AG09319 (cell line): ENCODE measurements around the gene AFG3L2.
"Not testable (repeated sequence)": the region's sequence is repeated elsewhere in the genome, so short reads cannot be mapped to it uniquely, and the experiment has no call there.

Source experiments
- DNase-seq: peaks from one replicate; pipeline ENCODE4 v3.0.0-alpha.2; 2010; ENCODE audit warnings: low read depth; ENCODE audit errors: extremely low read depth
- CTCF ChIP-seq: IDR thresholded peaks from 2 replicates; pipeline ENCODE4 v1.5.1; 2011; ENCODE audit warnings: low read depth, mild to moderate bottlenecking, inconsistent platforms, low read length, moderate library complexity

Gene AFG3L2

DNA sequence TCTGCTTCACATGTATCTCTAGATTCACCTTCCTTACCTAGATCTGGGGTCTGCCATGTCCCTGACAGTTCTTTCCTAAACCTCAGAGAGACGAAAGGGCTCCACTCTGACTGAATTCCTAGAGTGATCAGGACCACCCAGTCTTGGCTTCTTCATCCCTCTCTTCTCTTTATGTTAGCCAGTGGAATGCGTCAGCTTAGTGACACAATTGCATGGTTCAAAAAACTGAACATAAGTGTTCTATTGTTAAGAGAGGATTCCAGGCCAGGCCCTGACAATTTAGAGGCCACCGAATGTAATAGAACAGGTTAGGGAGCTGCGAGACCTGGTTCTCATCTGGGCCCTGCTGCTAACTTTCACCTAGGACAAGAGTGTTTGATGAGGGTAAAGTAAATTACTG, 40.7 kb upstream of the AFG3L2 start:
- TF ChIP-seq CTCF: no peak
- no peak for DNase-seq

DNA sequence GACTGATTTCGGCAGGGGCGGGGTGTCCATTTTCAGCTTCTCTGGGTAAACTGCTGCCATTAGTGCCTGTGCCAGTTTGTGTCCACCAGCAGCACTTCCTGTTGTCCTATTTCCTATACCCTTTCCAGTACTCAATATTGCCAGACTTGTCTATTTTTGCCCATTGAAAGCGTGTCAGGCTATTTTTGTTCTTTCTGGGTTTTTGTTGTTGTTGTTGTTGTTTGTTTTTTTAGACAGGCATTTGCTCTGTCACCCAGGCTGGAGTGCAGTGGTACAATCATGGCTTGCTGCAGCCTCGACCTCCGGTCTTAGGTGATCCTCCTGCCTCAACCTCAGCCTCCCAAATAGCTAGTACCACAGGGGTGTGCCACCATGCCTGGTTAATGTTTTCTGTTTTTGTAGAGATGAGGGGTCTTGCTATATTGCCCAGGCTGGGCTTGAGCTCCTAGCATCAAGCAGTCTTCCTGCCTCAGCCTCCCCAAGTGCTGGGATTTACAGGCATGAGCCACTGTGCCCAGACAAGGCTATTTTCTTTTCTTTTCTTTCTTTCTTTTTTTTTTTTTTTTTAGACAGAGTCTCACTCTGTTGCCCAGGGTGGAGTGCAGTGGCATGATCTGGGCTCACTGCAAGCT, 39.2 kb upstream of the AFG3L2 start:
- no peak for TF ChIP-seq CTCF
- no peak for DNase-seq

DNA sequence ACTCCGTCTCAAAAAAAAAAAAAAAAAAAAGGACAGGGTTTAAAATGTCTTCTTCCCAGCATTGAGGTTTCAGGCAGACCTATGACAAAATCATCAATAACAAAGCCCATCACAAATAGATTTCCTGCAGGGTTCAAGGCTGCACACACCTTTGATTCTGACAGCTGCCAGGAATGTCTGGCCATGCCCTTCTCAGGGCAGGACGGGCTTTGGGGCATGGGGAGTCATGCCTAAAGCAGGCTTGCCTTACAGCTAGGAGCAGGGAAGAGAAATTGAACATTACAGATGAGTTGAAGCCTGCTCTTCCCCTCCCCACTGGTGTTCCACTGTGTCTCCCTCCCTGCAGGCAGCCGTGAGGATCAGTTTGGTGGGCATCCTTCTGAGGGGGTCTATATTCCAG, 34.4 kb upstream of the AFG3L2 start:
- TF ChIP-seq CTCF: no peak
- DNase-seq: no peak

- not testable (repeated sequence) for DNase-seq
These were observed 33.7 kb upstream of the AFG3L2 start for GRCh38 chr18:12410747-12411146.

DNA sequence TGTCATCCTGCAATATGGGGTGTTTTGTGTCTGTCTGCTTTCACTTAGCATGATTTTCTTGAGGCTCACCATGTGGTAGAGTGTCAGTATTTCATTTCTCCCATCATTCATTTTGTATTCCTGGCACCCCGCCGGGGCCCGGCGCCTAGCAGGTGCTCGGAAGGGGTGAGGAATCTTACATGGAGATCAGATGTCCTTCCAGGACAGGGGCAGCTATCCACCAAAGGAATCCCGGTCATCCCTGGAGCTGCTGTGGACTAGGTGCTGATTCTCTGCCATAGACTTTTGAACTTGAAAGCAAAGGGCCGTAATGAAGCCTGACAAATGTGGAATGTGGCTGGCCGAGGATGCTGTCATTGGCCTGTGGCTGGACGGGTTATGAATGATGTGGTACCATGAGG, 33.1 kb upstream of the AFG3L2 start:
- no peak for DNase-seq
- no peak for TF ChIP-seq CTCF

DNA sequence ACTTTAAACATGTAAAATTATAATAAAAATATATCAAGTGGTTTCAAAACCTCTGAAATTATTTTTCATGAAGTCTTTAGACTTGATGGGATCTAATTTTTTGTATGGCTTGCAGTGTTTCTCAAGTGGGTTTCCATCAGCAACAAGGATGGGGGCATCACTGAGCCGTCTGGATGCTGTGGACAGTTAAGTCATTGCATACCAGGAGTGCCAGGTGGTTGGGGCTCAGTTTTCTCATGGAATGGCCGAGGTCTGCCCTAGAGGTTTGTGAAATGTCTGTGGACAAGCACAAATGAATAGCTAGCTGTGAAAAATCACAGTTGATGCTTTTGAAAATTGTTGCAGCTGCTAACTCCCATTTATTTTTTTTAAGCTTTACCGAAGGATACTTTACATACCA, 32.4 kb upstream of the AFG3L2 start:
- no peak for TF ChIP-seq CTCF

DNA sequence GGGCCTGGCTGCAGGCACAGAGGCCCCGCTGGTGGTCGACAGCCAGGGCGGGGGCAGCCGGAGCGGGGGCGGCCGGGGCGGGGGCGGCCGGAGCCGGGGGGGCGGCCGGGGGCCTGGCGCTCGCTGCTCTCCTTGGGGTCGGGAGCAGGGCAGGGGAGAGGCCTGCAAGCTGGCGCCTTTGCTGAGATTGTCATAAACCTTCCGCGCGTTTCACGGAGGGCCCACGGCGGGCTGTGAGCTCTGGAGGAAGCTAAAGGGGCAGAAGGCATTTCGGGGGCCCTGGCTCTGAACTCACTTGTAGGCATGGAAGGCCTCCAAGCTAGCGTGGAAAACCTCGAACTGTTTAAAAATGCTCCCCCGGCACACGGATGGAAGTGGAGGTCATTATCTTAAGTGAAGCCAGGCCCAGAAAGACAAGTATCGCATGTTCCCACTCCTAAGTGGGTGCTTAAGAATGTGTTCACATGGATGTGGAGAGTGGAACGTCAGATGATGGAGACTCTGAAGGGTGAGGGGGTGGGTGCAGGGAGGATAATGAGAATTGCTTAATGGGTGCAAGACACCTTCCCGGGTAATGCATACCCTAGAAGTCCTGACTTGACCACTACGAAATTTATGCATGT, 31.3 kb upstream of the AFG3L2 start:
- TF ChIP-seq CTCF: no peak
- no peak for DNase-seq

More for the DNA sequence above, 32.4 kb upstream of the AFG3L2 start:
- DNase-seq: no peak

DNA sequence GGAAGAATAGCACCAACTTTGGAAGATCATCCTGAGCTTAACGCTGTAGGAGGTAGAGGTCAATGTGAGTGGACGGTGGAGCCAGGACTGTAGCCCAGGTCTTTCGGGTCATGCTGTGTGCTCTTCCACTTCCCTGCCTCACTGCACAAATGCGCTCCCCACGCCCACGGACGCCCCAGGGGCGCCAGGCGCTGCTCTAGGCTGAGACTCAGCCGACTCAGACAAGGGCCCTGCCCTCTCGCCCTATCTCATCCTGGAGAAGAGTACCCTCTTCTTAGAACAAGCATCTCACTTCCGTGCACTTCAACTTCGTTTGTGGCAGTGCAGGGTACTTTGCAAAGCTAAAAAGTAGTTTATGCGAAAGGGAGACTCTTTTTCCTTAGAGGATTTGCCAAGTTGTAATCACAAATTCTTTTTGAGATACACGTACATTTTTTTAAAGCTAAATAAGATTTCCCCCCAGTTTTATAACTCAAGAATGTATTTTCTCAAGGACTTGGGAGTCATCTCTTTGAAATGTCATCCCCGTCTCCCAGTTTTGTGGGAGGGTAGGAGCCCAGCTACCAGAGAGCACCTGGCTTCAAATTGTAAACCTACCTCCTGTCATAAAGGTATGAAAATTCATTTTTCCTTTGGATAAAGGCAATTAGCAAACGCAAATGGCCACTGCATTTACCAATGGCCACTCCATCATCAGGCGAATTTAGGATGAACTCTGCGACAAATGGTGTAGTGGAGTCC, 29.5 kb upstream of the AFG3L2 start:
- no peak for DNase-seq
- TF ChIP-seq CTCF: no peak
